DMS153 treated with DMSO at 0.1 percent for 48 hours (cell line): ENCODE results near the gene GRXCR1.

ENCODE experiments used
- DNase-seq: peaks from one replicate; lab custom pipeline; 2025; ENCODE audit not compliant: unreplicated experiment; lab: John Stamatoyannopoulos, UW

GRXCR1 gene

DNA sequence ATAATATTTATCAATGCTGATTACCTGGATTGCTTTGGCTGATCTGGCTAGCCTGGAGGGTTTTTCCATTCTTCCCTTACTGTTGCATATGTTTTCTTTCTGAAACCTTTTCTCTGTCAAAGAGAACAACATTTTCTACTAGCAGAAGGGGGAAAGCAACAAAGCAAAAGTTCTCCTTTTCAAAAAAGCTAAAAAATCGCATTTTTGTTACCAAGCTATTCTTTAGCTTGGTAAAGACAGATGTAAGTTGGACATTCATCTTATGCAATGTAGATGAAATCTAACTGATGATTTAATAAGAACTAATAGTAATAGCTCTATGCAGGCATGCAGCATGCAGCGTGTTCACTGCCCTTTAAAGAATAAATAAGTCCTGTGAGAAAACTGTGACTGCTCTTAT lies at the start of gene GRXCR1:
GRXCR1 (plus strand) TSS at position 301 of the 400 bp plus-strand sequence. CDS start 554 bp downstream, outside the sequence.
- no peak for DNase-seq

- no peak for DNase-seq
Observed at GRCh38 chr4:42843694-42844093, 48.8 kb upstream of the GRXCR1 start.

GRCh38 chr4:42844422-42845070 lies 48.0 kb upstream of the GRXCR1 start:
- DNase-seq = no peak

GRCh38 chr4:42845586-42845985 lies 46.9 kb upstream of the GRXCR1 start:
- no peak for DNase-seq

DNA sequence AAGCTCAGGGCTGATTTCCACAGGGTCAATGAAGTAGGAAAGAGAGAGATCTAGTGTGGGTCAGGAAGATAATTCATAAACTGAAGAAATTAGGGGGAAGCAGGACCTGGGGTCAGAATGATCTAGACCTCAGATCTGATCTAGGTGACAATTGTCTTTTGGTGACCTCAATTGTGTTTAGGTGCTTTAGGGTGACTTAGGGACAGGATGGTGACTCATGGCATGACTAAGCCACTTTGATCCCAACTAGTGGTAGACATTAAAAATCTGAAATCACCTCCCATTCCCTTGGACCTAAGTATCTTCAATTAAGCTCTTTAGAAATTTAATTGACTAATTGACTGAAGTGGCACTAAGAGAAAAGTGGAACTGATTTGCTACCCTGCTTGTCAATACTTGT lies 36.7 kb upstream of the GRXCR1 start:
- no peak for DNase-seq

- peak; percentile 0 for DNase-seq
Observed at GRCh38 chr4:42865572-42866189, 26.8 kb upstream of the GRXCR1 start.

- no peak for DNase-seq
Observed at GRCh38 chr4:42871261-42871660, 21.3 kb upstream of the GRXCR1 start.

DNA sequence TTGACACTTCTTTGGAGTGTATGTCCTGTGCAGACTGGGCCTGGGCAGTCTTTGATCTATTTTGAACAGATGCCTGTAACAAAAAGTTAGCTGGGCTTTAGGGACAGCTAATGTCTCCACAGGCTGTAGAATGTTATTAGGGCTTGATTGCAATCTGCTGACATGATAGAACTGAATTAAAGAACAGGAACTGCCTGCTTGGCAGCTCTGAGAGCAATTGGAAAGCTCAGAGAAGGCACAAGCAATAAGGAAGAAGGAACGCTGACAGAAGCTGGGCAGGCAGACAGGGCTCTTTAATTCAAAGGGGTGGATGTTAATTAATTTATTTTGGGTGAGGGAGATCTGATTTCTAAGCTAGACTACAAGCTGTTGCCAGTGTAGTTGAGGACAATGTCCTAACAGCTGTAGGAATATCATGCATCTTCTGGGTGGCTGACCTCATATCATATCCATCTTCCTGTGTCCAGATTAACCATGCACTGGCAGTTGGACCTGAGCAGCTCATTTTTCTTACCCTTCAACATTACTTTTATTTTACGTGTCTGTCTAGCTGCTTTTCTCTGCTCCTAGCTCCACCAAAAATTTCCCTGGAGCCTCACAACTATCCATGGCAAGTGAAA lies 20.7 kb upstream of the GRXCR1 start:
- no peak for DNase-seq

DNA sequence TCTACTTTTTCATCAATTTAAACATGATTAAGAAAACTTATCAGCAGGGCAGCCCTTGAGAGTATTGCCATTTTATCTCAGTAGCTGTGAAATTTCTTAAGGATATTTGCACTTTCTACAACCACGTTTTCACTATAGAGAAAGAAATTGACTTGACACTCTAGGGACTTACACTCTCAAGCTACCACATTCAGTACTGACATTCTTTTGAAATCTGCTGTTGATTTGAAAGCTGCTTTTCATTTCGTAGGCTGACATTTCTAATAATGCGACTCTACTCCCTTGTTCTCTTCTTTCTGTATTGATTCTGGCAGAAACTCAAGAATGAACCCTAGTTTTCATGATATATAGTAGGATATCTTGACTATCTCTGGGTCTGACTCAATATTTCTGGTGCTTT lies 13.7 kb upstream of the GRXCR1 start:
- no peak for DNase-seq

DNA sequence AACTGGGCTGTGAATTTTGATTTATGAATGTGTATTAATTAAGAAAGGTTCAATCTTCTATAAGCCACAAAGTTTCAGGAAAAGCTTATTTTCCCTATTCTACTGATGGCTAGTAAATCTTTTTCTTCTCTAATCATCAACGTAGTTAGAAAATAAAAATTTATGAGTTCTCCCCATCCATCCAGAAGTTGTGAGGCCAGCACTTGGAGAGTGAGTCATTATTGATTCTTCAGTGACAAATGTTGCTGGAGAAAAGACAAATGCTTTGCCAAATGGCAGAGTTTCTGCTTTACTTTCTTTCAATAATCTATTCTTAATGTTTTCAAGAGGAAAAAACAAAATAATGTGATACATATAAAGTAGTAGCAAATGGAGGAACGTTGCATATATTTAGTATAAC lies 11.3 kb upstream of the GRXCR1 start:
- DNase-seq = no peak

GRCh38 chr4:42891644-42892043 lies 869 bp upstream of the GRXCR1 start:
- DNase-seq = no peak

DNA sequence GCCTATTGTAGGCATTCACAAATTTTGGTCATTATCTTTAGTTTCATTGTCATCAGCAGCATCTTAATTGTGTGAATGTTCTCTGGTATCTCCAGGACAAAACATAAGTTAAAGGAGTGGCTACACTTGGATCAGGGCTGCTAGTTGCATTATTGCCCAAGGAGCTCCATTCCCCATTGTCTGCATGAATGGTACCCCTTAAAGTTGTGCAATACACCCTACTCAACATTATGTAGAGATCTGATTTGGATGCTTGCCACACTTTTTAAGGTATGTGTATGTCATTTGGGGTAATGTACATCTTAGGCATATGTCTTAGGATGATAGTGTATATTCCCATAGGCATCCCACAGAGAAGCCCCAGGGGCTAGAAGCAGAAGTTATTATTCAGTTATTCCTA lies 2.9 kb downstream of the GRXCR1 start:
- DNase-seq = no peak

- DNase-seq = no peak
Observed at GRCh38 chr4:42904986-42905385, 12.5 kb downstream of the GRXCR1 start.

- DNase-seq = no peak
Observed at GRCh38 chr4:42905591-42905990, 13.1 kb downstream of the GRXCR1 start.

DNA sequence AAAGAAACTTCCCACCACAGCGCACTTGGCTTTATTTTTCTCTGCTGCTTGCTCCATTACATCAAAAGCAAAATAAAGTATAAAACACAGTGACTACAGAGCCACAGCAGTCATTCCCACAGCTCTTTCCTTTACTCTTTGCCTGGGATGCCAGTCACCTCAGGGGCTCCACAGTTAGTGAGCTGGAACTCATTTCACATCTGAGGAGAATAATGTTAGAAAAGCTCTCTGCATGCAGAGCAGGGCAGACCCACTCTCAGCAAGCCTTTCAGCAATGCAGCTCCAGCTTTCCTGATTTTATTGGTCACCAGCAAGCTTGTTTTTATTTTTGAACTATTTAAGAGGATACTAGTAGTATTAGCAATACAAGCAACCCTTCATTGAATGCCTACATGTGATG lies 13.8 kb downstream of the GRXCR1 start:
- DNase-seq = no peak

GRCh38 chr4:42906891-42907759 lies 14.6 kb downstream of the GRXCR1 start:
- no peak for DNase-seq

GRCh38 chr4:42910459-42910858 lies 17.9 kb downstream of the GRXCR1 start:
- DNase-seq = no peak

GRCh38 chr4:42914937-42915336 lies 22.4 kb downstream of the GRXCR1 start:
- DNase-seq = no peak

DNA sequence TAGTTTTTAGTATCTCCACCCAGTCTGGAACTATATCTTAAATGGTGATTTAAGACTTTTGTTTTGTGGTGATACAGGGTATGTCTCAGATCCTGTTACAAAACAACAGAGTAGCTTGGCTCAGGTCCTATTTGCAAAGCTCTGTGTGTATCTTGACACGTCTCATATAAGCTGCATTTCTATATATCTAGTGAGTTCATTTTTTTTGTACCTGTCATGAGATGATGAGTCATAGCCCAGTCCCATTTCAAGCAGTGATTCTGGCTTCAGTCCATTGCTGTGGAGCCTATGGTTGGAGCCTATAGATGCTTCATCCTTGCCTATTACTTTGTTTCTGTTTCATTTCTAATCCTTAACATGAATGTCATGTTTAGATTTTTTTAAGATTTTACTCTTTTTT lies 23.0 kb downstream of the GRXCR1 start:
- DNase-seq = no peak

DNA sequence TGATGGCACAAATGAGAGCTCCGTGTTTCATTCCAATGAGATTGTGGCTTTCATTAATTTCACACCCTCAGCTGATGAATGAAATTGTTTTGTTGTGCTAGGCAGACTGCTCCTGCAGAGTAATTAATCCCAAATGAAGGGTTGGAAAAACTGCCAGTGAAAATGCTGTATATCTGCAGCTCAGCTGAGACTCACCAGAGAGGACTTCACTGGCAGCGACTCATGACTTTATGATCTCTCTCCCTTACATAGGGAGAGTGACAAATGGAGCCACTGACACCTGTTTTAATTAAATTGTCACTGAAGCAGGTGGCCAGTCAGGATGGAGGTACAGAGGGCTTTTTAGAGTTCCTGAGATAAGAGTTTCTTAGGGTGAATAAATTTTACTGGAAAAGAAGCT lies 24.8 kb downstream of the GRXCR1 start:
- no peak for DNase-seq

DNA sequence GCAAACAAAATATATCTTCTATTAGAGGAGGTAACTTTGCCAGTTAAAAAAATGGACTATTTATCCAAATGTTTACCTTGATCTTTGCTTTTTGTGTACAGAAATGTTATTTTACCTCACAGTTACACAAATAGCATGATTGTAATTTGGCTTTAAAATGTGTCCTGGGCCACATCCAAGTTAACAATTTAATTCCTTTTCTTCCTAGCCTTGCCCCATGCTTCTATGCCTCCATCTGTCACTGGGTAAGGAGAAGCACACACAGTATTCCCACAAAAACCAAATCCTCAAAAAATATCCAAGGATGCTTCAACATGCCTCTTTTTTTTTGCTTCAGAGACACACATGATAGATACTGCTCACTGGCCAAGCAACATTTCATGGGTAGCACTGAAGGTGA lies 30.9 kb downstream of the GRXCR1 start:
- no peak for DNase-seq

GRCh38 chr4:42925921-42926320 lies 33.4 kb downstream of the GRXCR1 start:
- no peak for DNase-seq
